Stimulated activated CD8-positive, alpha-beta memory T cell treated with anti-CD3 and anti-CD28 coated beads, Interleukin-12 subunit alpha, Interleukin-12 subunit beta, amount 100 ng/mL, for 4 hours (primary cell): ENCODE data around the gene DNAH11.
"Not testable (repeated sequence)": the region's sequence is repeated elsewhere in the genome, so short reads cannot be mapped to it uniquely, and the experiment has no call there.

ENCODE experiments used
- DNase-seq: peaks from one replicate; pipeline ENCODE4 v3.0.0-alpha.2; 2020; ENCODE audit warnings: low read depth

The DNAH11 gene, protein sequence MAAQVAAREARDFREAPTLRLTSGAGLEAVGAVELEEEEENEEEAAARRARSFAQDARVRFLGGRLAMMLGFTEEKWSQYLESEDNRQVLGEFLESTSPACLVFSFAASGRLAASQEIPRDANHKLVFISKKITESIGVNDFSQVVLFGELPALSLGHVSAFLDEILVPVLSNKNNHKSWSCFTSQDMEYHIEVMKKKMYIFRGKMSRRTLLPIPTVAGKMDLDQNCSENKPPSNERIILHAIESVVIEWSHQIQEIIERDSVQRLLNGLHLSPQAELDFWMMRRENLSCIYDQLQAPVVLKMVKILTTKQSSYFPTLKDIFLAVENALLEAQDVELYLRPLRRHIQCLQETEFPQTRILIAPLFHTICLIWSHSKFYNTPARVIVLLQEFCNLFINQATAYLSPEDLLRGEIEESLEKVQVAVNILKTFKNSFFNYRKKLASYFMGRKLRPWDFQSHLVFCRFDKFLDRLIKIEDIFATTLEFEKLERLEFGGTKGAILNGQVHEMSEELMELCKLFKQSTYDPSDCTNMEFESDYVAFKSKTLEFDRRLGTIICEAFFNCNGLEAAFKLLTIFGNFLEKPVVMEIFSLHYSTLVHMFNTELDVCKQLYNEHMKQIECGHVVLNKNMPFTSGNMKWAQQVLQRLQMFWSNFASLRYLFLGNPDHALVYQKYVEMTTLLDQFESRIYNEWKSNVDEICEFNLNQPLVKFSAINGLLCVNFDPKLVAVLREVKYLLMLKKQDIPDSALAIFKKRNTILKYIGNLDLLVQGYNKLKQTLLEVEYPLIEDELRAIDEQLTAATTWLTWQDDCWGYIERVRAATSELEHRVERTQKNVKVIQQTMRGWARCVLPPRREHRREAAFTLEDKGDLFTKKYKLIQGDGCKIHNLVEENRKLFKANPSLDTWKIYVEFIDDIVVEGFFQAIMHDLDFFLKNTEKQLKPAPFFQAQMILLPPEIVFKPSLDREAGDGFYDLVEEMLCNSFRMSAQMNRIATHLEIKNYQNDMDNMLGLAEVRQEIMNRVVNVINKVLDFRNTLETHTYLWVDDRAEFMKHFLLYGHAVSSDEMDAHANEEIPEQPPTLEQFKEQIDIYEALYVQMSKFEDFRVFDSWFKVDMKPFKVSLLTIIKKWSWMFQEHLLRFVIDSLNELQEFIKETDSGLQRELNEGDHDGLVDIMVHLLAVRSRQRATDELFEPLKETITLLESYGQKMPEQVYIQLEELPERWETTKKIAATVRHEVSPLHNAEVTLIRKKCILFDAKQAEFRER (N-terminal part only)

DNA sequence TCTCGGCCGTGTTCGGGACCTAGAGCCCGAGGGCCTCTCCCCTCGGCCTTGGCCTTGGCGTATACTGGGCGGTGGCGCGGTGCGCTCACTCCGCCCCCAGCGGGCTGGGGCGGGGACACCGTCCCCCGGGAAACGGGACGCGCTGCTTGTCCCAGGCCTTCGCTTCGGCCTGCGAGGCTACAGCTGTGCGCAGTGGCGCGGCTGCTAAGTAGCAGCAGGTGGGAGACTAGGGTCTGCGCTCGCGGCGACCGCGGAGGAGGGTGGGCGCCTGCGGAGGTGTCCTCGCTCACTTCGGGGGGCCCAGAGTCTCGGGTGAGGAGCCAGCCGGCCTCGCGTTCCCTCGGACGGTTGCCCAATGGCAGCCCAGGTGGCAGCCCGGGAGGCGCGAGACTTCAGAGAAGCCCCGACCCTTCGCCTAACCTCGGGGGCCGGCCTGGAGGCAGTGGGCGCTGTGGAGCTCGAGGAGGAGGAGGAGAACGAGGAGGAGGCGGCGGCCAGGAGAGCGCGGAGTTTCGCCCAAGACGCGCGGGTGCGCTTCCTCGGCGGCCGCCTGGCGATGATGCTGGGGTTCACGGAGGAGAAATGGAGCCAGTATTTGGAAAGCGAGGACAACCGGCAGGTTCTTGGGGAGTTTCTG lies at the start of gene DNAH11:
TSS of gene DNAH11 (plus strand) at position 149 of the 637 bp plus-strand sequence. CDS start at position 356, 207 bp downstream.
- DNase-seq = no peak

DNA sequence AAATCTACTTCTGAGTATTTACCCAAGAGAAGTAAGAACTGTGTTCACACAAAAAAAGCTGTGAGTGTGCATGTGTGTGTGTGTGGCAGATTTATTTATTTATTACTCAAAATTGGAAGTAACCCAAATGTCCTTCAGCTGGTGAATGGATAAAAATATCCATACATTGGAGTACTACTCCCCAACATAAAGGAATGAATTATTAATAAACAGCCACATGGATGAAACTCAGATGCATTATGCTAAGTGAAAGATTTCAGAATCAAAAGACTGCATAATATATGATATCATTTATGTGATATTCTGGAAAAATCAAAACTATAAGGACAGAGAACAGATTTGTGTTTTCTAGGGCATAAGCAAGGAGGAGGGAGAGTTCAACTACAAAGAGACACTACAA lies 47.1 kb upstream of the DNAH11 start:
- no peak for DNase-seq

DNA sequence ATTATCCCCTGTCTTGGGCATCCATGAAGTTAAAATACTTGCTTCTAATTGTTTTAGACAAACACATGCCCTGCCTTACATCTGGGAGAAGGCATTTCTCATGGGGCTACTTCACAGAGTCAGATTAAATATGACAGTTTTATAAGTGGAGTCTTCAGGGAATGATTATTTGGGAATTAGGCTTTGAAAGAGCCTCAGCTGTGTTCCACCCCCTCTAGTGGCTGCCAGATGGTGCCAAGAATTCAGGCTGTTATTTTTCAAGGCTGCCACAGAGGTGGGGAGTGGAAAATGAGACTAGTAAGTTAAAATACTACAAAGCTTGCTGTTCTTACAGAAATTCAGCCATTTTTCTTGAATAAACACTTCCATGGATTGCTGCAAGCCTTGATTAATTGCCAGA lies 45.8 kb upstream of the DNAH11 start:
- DNase-seq = no peak

DNA sequence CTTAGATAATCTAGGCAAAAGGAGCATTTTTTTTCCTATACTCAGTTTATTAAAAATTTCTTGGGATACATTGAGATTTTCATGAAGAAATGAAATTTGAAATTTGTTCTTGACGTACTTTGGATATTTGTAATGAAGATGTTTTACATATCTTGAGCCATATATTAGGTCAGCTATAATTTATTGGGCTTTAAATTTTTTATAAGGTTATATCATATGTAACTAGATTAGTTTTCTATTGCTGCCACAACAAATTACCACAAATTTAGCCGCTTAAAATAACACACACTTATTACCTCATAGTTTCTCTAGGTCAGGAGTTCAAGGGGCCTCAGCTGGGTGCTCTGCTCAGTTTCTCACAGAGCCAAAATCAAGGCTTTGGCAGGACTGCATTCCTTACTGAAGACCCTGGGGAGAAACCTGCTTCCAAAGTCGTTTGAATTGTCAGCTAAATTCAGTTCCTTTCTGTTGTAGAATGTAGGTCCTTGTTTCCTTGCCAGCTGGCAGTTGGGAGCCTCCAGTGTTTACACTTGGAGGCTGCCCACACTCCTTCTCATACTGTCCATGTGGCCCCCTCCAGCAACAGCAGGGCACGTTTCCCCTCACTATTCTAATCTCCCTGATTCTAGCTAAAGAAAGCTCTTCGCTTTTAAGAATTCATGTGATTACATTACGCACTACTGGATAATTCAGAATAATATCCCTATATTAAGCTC lies 42.6 kb upstream of the DNAH11 start:
- DNase-seq = no peak

DNA sequence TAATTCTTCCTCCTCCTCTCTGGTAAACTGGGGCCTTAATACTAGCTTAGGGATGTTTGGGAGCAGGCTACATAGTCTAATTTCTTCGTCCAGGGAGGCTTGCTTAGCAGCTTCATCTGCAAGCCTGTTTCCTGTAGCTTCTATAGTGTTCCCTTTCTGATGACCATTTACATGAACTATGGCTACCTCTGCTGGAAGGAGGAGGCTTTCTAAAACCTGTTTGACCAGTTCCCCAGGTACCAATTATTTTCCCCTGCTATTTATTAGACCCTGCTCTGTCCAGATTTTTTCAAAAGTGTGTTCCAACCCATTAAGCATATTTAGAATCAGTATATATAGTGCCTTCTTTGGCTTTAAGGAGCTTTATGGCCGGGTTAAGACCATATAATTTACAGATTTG lies 38.8 kb upstream of the DNAH11 start:
- no peak for DNase-seq

DNA sequence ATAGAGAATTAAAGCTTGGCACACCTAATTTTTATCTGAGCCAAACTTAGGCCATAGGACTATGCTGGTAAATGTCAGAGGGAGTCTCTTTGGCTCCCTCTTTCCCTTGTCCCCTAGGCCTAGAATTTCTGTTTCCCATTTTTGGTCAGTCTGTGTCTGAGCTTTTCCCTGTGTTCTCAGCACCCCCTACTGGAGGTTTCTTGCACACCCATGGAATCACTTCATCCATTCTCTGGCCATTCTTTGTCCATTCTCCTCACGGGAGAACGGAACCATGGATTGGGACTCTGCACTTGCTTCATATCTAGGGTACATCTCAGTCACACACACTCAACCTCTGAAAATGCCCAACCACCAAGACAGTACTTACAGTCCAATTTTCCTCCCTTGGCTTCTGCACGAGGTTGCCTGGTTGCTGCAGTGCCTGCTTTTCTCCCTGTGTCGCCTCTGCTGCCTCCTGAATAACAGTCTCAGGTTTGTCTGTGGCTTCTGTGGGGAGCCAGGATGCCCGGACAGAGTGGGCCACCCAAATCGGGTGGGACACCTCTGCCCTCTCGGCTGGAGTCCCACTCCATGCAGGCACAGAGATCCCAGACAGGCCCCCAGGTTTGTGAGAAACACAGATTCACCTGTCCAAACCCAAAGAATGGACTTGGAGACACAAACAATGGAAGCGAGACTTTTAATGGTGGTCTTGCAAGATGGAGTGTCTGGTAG lies 35.1 kb upstream of the DNAH11 start:
- no peak for DNase-seq

DNA sequence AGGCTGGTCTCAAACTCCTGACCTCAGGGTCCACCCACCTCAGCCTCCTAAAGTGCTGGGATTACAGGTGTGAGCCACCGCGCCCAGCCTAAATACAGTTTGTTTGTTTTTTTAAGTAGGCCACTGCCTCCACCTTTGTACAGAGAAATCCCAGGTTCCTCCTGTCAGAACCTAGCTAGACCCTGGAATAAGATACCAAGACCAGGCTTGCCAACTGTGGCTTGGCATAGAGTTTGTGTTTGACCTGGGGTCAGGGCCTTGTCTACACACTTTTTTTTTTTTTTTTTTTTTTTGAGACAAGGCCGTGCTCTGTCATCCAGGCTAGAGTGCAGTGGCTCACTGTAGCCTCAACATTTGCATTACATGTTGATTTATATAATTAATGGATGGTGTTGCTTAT lies 34.3 kb upstream of the DNAH11 start:
- no peak for DNase-seq

DNA sequence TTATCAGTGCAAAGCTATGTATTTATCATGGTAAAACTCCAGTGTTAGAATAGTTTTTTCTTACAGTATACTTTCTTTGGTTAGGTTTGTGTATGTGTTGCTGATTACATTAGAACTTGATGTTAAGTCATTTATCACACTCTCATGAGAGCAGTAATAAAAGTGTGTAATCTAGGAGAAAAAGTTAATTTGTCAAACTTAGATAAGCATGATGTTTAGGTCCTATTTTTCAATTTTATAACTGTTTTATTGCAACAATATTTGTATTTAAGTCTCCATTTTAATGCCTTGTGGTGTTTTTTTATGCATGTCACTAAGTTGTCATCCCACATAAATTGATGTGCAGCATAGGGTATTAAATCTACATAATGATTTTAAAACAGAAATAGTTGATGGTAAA lies 28.8 kb upstream of the DNAH11 start:
- no peak for DNase-seq

DNA sequence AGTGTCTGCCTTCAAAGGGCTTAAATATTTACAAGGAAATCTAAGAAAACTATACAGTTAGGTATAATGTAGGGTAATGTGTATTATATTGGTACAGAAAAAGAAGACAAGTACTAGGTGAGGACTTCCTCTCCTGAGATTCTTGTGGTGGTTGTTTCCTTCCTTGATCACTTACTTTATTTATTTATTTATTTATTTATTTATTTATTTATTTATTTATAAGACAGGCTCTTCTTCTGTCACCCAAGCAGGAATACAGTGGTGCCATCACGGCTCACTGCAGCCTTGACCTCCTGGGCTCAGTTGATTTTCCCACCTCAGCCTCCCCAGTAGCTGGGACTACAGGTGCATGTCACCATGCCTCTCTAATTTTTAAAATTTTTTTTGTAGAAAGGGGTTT lies 18.2 kb upstream of the DNAH11 start:
- no peak for DNase-seq

DNA sequence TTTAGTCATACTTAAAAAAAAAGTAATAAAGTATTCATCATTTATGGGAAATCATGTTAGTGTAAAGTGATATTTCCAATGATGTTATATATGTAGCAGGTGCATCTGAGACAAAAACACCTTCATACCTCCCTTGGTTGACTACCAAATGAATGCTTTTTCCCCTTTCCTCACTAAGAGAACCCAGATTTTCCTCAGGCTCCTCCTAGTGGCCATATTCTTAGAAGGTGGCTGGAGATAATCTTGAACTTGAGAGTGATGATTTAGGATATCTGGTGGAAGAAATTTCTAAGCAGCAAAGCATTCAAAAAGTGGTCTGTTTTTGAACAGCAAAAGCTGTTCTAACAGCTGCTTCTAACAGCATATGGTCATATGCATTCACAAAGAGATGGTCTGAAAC lies 16.8 kb upstream of the DNAH11 start:
- no peak for DNase-seq

DNA sequence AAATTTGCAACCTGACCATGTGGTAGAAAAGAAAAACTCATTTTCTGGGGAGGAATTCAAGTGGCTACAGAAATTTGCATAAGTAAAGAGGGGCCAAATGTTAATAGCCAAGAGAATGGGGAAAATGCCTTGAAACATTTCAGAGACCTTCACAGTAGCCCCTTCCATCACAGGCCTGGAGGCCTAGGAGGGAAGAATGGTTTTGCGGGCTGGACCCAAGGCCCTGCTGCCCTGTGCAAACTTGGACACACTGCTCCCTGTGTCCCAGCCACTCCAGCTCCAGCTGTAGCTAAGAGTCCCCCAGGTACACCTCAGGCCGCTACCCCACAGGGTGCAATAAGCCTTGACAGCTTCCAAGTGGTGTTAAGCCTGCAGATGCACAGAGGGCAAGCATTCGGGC lies 16.4 kb upstream of the DNAH11 start:
- no peak for DNase-seq

DNA sequence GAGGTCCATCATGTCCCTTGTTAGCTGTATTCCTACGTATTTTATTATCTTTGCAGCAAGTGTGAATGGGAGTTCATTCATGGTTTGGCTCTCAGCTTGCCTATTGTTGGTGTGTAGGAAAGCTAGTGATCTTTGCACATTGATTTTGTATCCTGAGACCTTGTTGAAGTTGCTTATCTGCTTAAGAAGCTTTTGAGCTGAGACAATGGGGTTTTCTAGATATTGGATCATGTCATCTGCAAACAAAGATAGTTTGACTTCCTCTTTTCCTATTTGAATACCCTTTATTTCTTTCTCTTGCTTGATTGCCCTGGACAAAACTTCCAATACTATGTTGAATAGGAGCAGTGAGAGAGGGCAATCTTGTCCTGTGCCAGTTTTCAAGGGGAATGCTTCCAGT lies 10.4 kb upstream of the DNAH11 start:
- DNase-seq = not testable (repeated sequence)

DNA sequence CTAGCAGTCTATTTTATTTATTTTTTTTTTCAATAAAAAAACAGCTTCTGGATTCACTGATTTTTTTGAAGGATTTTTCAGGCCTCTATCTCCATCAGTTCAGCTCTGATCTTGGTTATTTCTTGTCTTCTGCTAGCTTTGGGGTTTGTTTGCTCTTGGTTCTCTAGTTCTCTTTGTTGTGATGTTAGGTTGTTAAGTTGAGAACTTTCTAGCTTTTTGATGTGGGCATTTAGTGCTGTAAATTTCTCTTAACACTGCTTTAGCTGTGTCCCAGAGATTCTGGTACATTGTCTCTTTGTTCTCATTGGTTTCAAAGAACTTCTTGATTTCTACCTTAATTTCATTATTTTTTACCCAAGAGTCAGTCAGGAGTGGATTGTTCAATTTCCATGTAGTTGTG lies 9.2 kb upstream of the DNAH11 start:
- not testable (repeated sequence) for DNase-seq

DNA sequence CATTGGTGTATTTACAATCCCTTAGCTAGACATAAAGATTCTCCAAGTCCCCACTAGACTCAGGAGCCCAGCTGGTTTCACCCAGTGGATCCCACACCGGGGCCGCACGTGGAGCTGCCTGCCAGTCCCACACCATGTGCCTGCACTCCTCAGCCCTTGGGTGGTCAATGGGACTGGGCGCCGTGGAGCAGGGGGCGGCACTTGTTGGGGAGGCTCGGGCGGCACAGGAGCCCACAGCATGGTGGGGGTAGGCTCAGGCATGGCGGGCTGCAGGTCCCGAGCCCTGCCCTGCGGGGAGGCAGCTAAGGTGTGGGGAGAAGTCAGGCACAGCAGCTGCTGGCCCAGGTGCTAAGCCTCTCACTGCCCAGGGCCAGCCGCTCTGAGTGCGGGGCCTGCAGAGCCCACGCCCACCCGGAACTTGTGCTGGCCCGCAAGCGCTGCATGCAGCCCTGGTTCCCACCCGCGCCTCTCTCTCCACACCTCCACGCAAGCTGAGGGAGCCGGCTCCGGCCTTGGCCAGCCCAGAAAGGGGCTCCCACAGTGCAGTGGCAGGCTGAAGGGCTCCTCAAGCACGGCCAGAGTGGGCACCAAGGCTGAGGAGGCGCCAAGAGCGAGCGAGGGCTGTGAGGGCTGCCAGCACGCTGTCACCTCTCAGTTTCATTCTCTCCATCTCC lies 6.3 kb upstream of the DNAH11 start:
- DNase-seq = not testable (repeated sequence)

DNA sequence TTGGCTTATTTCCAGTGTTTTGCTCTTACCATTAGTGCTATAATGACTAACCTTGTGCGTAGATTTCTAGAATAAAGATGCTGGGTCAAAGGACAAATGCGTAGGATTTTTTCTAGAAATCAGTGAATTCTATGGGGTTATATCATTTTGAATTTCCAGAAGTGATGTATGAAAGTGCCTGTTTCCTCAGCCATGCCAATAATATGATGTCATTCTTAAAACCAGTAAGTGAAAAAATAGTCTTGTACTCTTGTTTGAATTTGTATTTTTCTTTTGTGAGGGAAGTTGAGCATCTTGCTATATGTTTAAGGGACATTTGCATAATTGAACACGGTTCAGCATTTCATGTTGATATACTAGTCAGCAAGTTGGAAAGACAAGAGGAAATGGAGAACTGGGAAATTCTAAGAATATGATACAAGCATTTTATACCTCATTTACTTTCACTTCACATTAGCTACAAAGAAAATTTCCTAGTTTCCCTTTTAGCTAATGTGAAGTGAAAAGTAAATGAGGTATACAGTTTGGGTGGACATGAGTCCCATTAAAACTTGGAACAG lies 3.8 kb upstream of the DNAH11 start:
- no peak for DNase-seq

DNA sequence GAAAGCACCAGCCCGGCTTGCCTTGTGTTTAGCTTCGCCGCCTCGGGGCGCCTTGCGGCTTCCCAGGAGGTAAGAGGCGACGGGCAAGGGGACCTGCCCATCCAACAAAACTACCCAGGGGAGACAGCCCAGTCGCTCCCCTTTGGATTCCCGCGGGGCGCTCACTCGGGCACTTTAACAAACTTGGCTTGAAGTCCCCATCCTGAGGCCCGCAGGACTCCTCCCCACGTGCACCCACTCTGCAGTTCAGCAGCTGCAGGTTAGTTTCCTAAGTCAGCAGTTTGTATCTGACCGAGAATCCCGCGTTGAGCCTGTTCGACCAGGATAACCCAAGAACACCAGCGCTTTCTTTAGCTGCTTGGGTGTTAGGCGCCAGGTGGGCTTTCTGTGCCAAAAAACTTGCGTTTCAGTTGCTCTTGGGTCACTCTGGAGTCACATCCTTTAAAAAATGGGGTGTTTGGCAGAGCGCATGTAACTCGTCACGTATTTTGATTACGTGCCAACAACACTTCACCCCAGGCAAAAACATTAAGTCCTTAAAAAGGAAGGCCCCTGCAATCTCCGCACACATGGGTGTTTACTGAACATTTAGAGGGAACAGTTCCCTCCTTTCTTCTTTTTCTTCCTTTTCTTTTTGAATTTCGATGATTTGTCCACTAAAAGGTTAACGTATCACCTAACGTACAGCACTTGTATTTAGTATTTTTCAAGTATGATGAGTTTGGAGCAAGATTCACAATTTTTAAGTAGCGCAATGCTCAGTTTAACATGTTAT lies 876 bp downstream of the DNAH11 start:
- no peak for DNase-seq

DNA sequence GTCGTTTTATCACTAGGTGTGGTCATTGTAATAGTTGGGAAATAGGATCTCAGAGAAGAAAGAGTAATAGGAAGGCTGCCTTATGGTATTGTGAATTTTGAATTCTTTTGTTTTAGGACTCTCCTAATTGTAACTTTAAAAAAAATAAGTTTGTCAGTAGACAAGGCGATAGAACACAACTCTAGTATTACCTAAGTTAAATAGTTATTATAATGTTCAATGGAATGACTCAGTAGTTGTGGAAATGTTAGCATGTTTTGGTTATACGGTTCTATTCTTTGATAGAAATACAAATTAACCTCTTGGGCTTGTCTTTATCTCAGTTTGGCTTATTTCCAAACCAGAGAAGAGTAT lies 1.4 kb downstream of the DNAH11 start:
- DNase-seq = no peak

DNA sequence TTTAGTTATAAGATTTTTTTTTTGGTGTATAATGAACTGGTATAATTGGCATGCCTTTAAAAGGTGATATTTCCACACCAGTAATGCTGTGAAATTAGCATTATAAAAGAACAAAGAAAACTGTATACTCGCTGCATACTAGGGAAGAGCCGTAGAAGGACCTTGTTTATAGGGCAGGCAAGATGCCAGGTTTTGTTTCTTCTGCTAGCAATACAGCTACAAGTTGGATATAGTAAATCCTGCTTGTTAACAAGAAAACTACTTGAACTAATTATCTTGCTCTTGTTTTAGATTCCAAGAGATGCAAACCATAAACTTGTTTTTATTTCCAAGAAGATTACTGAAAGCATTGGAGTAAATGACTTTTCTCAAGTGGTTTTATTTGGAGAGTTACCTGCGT lies 1.9 kb downstream of the DNAH11 start:
- no peak for DNase-seq

DNA sequence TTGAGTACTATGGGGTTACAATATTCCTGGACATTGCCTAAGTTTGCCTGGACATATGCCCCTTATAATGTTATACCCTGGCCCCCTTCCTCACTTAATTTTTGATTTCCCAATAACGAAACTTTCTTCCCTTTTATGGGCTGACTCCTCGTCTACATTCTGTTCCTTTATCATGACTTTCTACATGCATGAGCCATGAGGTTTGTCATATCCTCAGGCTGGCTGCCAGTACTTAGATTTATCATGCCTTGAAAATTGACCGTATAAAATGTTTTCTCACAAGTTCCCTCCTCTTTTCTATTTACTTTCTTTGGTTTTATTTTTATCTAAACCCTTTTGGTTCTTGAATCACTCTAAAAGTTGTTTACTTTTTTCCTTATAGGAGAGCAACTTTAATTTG lies 4.7 kb downstream of the DNAH11 start:
- no peak for DNase-seq
